CD4-positive, alpha-beta T cell treated with Interleukin-10 for 1 hour (primary cell): ENCODE results near the gene ACAP2.

Source experiments
- DNase-seq: peaks from one replicate; pipeline ENCODE4 v3.0.0-alpha.2; 2020

ACAP2 gene

DNA sequence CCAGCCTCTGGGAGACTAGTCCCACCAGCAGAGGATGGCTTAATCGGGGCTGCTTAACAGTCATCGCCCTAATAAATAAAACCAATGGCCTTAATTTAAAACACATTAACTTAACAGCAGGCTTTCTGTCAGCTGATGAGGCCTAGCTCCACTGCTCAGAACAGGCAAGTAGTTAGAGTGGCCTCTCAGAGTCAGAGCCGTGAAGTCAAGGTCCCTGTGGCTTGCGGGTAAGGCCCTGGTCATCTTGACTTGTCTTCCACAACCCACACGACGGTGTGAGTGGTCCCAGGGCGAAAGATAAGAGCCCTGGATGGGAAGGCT is 183.7 kb downstream of the ACAP2 start:
- DNase-seq, result no peak

DNA sequence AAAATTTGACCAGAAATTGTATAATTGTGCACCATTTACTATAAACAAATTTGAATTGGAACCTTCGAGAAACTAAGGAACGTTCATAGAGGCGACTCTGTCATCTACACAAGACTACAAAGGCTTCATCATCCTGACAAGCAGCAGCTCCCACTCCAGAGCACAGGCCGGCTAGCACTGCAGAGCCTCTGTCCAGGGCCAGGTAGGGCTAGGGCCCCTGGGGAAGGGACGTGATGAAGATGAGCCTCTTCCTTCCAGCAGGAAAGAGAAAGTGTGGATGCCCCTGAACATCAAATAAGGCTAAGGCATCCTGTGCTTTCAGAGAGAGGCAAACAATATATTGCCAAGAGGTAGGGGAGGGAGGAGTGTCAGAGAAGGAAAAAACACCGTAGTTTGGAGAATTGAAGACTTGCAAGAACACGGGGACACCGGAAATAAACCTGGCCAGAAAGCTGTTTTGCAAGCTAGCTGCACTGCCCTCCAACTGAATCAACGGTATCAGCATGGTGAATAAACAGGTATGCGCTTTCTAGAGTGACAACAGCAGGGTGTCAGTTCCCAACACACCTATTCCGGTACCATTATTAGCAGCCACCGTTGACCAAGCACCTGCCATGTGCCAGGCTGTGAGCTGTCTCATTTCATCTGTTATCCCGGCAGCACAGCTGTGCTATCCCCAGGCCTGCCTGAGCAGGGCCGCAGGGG is 184.2 kb downstream of the ACAP2 start:
- peak; percentile 17 for DNase-seq

DNA sequence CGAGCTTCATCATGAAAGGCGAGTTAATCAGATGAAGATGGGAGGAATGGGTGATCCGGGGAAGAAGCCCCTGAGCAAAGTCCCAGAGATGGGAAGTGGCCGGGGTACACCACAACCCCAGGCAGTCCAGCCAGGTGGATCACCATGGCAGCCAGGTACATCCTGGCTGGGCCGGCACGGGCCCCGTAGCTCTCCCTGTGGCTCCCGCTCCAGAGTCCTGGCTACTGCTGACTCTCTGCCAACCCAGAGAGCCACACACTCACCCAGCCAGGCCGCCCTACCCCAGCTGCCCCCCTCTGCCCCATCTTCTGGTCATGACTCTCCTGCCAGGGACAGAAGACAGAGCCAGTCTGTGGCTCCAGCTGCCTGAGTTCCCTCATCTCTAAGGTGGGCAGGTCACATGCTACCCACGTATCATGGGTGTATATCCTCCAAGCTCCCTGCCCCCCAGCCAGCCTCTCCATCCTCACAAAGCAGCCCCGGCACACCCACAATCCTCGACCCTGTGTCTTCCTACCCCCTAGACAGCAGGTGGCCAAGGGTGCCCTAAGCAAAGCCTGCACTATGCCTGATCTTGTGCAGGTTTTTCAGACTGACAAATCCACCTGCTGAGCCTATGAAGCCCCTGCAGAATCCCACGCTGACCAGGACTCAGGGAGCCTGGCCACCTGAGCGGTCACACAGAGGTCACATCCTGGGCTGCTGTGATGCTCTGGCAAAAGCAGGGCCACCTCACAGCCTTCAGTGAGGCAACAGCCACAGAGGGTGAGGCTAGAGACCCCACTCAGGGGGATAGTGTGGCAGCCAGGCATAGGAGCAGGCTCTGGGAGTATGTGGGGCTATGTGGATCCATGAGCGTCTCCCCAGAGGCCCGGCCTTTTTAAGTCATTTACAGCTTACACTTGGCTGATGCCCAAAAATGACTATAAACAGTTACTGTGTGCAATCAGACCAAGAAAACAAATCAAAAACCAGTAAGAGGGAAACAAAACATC is 185.1 kb downstream of the ACAP2 start:
- DNase-seq, result no peak

DNA sequence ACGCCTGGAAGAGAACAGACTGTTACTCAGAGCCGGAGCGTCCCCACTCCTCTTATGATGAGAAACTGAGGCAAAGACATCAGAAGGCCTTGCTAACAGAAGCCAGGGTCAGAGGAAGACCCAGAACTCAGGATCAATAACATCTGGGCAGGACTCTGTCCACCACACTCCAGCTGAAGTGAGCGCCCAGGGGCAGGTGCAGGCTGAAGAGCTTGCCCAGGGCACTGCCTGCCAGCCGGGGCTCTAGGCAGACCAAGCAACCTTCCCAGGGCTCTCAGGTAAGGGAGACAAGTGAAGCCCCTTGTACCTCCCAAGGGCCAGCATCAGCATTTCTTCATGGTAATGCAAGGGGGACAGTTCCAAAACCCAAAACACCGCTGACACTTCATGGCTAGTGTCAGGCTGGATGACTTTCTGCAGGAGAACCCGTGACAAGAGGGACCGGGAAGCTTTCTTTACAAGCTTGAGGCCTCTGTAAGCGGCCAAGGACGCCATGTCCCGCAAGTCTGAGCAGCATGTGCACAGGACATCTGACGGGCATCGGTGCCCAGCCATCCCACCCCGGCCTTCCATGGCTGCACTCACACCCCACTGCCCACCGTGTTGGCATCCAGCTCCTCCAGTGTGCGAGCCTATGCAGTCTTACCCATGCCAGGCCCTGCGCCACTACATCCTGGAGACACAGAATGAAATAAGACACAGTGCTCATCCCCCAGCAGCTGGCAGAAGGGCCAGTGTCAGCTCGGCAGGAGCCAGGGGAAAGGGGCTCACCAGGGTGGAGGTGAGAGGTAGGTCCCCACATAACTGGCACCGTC is 186.0 kb downstream of the ACAP2 start:
- DNase-seq, result no peak

DNA sequence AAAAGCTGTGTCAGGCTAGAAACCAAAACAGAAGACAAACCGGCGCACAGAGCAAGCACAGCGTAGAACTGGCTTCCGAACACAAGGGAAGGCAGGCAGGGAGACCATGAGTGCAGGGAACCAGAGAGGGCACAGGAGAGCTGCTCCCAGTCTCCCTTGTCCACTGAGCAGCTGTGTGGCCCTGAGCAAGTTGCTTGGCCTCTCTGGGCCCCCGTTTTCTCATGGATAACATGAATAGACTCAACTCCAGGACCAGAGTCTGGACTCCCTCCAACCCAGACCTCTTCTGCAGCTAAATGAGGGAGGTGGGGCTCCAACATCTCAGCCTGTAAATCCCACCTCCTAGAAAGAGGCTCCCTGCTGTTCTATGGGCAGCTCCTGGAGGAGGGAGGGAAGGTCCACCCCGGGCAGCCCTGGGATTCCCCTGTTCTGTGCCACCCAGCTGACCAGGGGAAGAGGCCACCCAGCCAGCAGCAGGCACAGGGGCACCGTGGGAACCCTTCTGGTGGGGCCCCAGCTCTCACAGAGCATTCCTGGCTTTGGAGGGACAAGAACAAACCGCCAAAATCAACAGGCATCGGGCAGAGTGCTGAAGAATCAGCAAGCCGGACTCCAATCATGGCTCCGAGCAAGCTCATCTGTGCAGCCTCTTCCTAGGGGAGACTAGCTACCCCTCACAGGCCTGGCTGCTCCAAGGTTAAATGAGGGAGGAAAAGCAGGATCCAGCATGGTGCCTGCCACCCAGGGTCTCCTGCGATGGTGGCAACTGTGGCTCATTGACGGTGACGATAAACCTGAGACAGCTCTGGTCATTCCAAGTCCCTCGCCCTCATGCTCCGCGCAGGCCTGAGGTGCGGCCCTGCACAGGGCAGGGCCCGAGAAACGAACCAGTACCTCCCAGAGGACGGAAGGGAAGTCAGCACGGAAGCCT is 187.0 kb downstream of the ACAP2 start:
- no peak for DNase-seq

DNA sequence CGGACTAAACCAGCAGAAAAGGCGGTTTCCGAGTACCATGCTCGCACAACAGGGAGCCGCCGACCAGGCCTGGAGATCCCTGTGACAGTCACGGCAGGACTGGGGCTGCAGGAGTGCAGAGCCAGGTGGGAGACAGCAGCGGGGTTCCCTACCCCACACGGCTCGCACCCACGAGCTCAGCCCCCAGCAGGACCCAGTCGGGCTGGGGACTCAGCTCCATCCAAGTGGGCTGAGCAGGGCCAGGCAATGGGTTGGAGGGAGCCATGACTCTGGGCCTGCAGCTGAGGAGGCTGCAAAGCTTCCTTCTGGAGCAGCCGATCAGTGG is 187.7 kb downstream of the ACAP2 start:
- DNase-seq, result no peak

DNA sequence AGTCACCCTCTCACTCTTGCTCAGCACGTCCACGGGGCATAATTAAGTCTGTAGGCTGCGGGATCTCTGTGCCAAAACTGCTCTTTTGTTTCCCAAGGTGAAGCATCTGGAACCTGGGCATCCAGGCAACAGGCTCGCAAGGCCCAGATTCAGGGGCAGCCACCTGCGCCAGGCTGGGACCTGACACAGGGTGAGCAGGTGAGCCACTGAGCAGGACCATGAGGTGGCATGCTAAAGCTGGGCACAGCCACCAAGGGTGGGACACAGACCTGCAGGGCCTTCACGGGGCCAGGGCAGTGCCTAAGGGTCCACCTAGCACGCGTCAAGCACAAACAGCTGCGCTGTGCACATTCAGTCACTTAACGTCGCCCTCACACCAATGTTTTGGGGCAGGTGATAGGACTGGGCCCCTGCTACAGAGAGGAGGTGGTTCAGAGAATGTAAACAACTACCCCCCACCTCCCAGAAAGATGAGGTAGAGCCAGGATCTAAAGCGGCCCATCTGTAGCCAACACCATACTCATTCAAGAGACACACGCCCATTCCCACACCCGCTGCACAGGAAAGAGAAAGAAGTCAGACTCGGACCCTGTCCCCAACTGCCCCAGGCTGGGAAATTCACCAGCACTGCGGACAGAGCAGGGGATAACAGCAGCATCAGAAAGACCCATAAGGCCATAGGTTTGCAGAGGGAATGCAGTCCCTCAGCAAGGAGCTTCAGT is 188.2 kb downstream of the ACAP2 start:
- no peak for DNase-seq

DNA sequence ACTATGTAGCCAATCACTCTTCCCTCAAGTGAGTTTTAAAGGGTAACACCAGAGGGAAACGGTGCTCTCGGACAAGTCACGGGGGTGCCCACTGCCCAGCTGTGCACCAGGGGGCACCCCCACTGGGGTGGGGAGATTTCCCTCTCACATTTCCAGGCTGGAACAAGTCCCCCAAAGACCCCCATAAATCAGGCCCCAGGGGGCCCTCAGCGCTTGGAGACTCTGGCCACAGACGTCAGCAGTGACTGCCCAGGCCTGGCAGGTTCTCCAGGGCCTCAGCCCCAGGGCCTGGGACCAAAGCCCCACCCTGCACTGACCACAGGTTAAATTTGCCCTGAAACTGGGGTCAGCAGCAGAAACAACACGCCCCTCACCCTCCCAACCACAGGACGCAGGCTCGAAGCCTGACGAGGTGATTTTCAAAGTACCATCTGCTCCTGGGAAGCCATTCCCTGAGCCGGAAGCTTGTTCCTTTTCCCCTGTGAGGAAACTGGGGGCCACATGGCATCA is 188.8 kb downstream of the ACAP2 start:
- DNase-seq, result no peak

DNA sequence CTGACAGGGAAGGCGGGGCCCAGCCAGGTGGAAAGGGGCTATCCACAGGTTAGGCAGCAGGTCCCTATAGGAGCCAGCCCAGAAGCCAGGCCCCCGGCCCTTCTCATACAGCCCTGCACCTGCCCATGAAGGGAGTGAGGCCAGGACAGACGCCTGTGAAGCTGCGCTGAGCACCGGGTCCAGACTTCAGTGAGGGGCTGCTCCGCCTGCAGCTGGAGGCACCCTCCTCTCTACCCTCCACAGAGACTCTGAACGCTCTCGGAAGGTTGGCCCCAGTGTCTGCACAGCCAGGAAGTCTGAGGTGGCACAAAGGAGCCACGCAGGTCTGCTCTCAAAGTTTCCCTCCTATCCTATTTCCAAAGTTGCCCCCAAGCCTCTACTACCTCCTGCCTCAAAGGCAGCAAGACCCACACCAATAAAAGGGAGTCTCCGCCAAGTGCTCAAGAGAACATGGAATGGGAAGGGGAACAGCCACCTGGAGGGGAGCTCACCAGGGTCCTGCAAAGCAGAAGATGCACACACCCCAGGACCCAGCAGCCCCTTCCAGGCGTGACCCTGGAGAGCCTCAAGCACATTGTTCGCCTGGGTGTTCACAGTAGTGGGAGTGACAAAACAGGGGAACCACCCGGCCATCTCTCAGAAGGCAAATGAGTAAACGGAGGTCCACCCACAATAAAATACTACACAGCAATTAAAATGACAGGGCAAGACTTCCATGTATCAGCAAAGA is 191.3 kb downstream of the ACAP2 start:
- DNase-seq, result no peak

DNA sequence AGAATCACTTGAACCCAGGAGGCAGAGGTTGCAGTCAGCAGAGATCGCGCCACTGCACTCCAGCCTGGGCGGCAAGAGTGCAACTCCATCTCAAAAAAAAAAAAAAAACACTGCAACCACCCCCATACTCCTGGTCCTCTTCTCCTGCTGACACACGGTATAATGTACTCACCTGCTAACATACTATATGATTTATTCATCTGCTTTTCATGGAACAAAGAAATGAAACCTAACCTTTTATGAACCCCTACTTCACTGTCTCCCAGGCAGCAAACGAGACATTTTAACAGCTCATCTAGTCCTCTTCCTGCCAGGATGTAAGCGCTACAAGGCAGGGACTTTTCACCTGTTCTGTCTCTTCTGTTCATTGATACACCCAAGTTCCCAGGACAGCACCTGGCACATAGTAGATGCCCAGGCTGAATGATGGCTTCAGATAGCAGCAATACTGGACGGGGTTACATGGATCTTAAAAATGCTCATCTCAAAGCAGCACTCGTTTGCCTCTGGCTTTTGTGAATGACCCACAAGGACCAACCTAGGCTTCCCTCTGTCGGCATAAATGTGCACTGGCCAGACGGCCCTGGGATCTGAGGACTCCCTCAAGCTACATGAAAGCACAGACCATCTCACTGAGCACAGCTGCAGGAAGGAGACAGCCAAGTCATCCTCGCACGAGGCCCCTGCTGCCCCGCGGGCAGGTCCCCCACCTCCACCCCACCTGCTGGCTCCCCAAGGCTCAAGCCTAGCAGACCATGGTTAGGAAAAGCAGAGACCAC is 192.2 kb downstream of the ACAP2 start:
- DNase-seq, result no peak

DNA sequence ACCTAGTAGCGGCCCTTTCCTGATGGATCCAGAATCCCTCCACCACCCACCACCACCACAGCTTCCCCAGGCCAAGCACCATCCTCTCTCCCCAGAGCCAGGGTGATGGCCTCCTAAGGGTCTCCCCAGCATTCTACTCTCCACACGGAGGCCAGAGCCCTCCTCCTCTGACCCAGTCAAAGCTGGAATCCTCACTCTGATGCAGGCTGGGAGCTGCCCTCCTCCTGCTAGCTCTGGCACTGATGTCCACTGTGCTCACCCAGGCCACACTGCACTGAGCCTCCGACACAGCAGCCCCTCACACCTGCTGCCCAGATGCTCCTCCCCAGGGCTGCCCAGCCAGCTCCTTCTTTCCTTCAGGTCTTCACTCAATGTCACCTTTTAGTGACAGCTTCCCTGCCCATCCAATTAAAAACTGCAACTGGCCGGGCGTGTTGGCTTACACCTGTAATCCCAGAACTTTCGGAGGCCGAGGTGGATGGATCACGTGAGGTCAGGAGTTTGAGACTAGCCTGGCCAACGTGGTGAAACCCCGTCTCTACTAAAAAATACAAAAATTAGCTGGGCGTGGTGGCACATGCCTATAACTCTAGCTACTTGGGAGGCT is 192.9 kb downstream of the ACAP2 start:
- no peak for DNase-seq

DNA sequence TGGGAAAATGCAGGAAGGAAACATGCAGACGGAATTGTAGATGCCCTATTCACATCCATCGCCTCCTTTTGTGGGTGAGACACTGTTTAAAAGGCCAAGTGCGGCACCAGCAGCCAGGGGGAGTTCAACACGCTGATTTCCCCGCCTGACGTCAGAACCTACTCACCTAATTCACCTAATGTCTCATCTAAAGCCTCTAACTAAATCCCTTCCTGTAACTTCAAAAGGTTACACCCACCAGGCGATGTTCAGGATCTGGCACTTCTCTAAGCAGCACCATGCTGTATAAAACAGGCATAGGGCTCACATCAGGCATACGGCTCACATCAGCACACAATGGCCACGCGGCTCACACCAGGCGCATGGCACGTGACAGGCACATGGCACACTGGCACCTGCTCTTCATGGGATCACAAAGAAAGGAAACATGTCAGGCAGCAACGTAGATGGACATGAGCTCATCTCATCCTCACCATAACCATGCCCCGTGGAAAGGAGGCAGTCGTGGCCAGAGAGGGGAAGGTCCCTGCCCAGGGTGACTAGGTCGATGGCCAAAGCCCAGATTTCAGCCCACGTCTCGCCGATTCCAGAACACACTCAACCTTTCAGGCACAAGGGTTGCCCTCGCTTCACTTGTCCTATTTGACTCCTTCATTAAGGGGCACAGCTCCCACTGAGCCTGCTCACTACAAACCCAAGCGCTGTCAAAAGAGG is 193.6 kb downstream of the ACAP2 start:
- no peak for DNase-seq

DNA sequence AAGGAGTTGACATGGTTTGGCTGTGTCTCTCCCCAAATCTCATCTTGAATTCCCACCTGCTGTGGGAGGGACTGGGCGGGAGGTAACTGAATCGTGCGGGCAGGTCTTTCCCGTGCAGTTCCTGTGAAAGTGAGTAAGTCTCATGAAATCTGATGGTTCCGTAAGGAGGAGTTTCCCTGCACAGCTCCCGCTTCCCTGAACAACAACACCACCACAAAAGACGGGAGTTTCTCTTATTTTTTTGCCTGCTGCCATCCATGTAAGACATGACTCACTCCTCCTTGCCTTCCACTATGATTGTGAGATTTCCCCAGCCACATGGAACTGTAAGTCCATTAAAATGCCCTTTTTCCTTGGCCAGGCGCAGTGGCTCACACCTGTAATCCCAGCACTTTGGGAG is 194.5 kb downstream of the ACAP2 start:
- no peak for DNase-seq

DNA sequence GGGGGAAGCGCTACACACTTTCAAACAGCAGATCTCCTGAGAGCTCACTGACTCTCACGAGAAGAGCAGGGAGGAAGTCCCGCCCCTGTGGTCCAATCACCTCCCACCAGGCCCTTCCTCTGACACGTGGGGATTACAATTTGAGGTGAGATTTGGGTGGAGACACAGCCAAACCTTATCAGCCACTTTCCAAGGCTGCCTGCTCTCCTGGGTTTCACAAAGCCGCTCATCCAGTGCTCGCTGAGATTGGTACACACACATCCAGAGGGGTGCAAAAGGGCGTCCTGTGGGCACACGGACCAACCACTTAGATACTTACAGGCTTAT is 195.0 kb downstream of the ACAP2 start:
- DNase-seq, result no peak

DNA sequence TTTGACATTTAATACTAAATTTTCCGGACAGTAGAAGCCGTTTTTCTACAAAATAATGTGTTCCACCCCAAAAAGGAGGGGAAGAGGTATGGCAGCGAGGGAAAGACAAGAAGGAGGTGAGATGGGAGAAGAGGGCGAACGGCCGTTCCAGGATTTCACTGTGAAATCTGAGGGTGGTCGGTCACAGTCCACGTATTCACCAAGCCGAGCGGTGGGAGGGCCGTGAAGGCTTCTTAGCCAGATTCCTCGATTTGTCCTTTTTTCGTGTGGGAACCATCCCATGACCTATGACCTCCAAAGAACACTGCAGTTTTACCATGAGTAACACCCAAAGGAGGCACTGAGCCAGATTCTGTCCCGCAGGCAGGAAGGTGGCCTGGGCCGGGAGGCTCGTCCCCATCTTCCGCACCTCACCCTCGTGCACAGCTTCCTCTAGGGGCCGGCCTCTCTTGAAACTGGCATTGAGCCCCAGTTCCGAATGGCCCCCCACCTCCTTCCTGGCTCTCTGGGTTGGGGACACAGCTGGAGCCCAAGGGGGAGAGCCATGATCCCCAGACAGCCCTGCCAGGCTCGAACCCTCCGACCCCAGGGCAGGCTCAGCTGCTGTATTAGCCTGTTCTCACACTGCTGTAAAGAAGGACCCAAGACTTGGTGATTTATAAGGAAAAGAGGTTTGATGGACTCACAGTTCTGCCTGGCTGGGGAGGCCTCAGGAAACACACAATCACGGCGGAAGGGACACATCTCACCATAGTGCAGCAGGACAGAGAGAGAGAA is 195.5 kb downstream of the ACAP2 start:
- DNase-seq, result no peak

DNA sequence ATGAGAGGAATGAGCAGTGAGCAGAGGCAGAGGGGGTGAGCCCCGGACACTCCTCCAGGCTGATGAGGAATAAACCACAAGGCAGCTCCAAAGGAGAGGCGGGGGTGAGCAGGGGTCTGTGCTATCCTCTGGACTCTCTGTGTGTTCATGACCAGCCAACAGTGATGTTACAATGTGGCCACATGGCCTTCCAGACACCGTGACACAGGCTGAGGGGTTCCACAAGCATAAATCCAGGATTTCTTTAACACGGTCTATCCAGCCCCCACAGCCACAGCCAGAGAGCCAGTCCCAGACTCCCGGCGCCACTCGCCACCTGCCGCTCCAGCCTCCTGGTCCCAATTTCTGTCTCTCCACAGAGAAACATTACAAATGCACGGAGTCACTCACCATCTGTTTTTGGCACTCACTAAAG is 196.2 kb downstream of the ACAP2 start:
- DNase-seq, result no peak

DNA sequence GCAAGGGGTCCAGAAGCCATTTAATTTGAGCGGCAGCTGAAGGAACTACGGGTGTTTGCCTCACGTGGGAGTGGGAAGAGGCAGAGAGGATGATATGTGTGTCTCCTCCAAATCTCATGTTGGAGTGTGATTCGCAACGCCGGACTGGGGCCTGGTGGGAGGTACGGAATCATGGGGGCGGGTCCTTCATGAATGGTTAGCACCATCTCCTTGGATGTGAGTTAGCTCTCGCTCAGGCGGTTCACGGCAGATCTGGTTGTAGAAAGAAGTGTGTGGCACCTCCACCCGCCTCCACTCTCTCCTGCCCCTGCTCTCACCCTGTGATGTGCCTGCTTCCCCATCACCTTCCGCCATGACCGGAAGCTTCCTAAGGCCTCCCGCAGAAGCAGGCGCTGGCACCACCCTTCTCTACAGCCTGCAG is 197.3 kb downstream of the ACAP2 start:
- DNase-seq, result no peak
